HG02973 (cell line): ENCODE measurements around the gene EGFLAM.
"Not testable (repeated sequence)": the region's sequence is repeated elsewhere in the genome, so short reads cannot be mapped to it uniquely, and the experiment has no call there.

Source experiments
- ATAC-seq: cut with Tn5 transposase; IDR thresholded peaks from one replicate; pipeline ENCODE4 v1.9.1; 2021; ENCODE audit warnings: moderate library complexity; ENCODE audit not compliant: unreplicated experiment

Gene EGFLAM

GRCh38 chr5:38323645-38324295, 65.4 kb downstream of the EGFLAM start:
- ATAC-seq: no peak

GRCh38 chr5:38329132-38329715, 70.9 kb downstream of the EGFLAM start:
- ATAC-seq: no peak

GRCh38 chr5:38330207-38330606, 71.8 kb downstream of the EGFLAM start:
- ATAC-seq: no peak

- no peak for ATAC-seq
These were observed 73.5 kb downstream of the EGFLAM start for GRCh38 chr5:38331831-38332230.

GRCh38 chr5:38333181-38333580, 74.8 kb downstream of the EGFLAM start:
- not testable (repeated sequence) for ATAC-seq

GRCh38 chr5:38338455-38338854, 80.1 kb downstream of the EGFLAM start:
- no peak for ATAC-seq

- no peak for ATAC-seq
These were observed 81.1 kb downstream of the EGFLAM start for GRCh38 chr5:38339446-38339845.

GRCh38 chr5:38341056-38341455, 82.7 kb downstream of the EGFLAM start:
- ATAC-seq: no peak

GRCh38 chr5:38341641-38342040, 83.3 kb downstream of the EGFLAM start:
- no peak for ATAC-seq

- no peak for ATAC-seq
These were observed 83.9 kb downstream of the EGFLAM start for GRCh38 chr5:38342261-38342660.

- no peak for ATAC-seq
These were observed 86.5 kb downstream of the EGFLAM start for GRCh38 chr5:38344891-38345290.

GRCh38 chr5:38346593-38346992, 88.2 kb downstream of the EGFLAM start:
- no peak for ATAC-seq

- ATAC-seq: no peak
These were observed 88.8 kb downstream of the EGFLAM start for GRCh38 chr5:38347040-38347763.

GRCh38 chr5:38347896-38348295, 89.5 kb downstream of the EGFLAM start:
- no peak for ATAC-seq

- ATAC-seq: no peak
These were observed 102.1 kb downstream of the EGFLAM start for GRCh38 chr5:38360323-38361061.

GRCh38 chr5:38362713-38363112, 104.4 kb downstream of the EGFLAM start:
- no peak for ATAC-seq

- ATAC-seq: no peak
These were observed 106.5 kb downstream of the EGFLAM start for GRCh38 chr5:38364825-38365224.

- no peak for ATAC-seq
These were observed 109.1 kb downstream of the EGFLAM start for GRCh38 chr5:38367410-38367809.

GRCh38 chr5:38367966-38368365, 109.6 kb downstream of the EGFLAM start:
- ATAC-seq: no peak

- ATAC-seq: no peak
These were observed 111.3 kb downstream of the EGFLAM start for GRCh38 chr5:38369692-38370091.

- ATAC-seq: no peak
These were observed 112.2 kb downstream of the EGFLAM start for GRCh38 chr5:38370358-38371100.
